SHP77 (cell line): ENCODE data around the gene CDYL.
A peak's percentile ranks its signal among the peaks of the same experiment; 100 is the strongest.
"Not testable (repeated sequence)": the region's sequence is repeated elsewhere in the genome, so short reads cannot be mapped to it uniquely, and the experiment has no call there.

Experiments
- DNase-seq, 2 experiments: peaks; one replicate each; lab custom pipeline; 2025; lab: John Stamatoyannopoulos, UW

CDYL gene

DNA sequence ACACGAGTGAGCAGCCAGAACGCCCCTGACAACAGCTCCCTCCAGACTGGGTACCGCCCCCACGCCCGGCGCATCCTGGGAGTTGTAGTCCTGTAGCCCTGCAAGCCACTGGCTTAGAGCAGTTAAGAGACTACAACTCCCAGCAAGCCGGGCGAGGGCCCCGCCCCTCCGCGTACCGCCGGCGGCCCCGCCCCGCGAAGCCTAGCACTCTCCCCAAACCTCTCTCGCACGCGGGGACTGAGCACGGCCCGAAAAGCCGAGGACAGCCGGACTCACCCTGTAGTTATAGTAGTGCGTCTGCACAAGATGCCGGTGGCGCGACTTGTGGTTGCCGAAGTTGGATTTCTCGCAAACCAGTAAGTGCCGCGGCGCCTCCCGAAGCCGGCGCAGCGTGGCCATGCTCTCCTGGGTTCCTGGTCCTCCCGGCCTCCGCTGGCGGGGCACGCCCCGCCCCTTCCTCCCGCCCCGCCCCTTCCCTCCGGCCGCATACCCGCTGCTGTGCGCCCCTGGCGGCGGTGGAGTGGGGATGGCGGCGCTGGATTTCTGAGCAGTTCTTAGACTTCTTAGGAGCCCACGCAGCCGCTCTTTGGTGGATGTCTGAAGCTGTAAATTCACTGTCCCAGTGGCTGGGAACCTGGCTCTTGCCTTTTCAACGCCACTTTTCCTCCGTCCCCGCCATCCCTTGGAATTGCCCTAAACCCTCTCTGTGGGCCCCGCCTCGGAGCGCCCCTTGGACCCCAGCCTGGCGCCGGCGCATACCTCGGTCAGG is 227.6 kb downstream of the CDYL start, which contains the start of gene RPP40:
Gene RPP40, minus strand, starts transcription at position 434 of the 769 bp plus-strand sequence. Its CDS starts 35 bp downstream, at position 399.
- peak; percentile 91 to 94 for DNase-seq

DNA sequence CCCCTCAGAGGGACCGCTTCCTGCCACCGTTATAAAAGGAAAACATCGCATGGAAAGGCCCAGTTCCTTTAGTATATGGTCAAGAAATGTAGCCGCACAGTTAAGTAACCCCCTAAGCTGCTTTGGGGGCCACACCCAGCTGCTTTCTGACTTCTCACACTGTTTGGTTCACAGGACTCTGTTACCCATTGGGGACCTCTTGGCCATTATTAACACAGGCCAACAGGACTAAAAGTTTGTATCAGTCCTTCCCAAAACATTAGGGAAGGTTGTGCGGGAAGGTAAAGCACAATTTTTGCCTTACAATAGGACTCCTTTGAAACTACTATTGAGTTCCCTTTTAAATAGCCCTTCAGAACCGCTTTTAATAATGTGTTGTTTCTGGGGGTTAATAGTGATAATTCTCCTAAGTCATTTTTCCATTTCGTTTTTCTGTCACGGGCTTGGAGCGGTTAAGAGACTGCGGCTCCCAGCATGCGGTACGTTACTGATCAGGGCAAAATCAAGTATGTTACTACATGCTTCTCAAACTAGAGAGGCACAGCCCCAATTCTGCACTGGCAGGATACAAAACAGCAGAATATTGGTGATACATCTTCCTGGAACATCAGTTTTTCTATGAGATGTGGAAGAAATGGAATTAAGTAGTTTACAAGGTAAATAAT is 228.3 kb downstream of the CDYL start:
- no peak for DNase-seq

- not testable (repeated sequence) for DNase-seq
These were observed 228.8 kb downstream of the CDYL start for GRCh38 chr6:5005038-5005433.
